ENCODE data around the gene MAGI1.

The MAGI1 gene

DNA sequence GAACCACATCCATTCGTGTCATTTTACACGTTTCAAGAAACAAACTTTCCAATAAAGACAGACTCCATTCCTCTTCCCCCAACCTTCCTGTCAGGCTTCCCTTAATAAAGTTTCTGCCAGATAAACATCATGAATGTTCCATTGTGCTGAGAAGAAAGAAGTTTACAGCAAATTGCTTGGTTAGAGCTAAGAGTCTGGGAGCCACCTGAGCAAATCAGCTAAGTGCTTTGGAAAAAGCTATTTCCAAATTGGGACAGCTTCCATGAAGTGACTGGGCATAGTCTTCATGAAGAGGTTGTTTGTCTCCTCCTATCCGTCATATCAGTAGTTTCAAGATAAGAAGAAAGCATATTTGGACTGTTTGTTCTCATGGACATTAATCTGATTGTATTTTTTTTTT lies 77.0 kb downstream of the MAGI1 start:
- H3K4me3 ChIP-seq (ENCODE audit: insufficient read depth, low read length, poor library complexity, severe bottlenecking): no peak overlapping the region
- no peak overlapping the region for H3K27ac ChIP-seq (ENCODE audit: low read depth, low read length)
- no peaks in the 10 kb centered on the region for H3K79me2 ChIP-seq (ENCODE audit: insufficient read depth, low read length)
- H3K36me3 ChIP-seq (ENCODE audit: low read length): no peaks in the 10 kb centered on the region
- H3K4me2 ChIP-seq (ENCODE audit: low read depth, low read length, poor library complexity, severe bottlenecking): no peak overlapping the region
- no peaks in the 10 kb centered on the region for H3K9me2 ChIP-seq (replicated peaks; ENCODE audit: insufficient read depth, low read length)
- H3K9ac ChIP-seq (ENCODE audit: low read length): no peak overlapping the region
- H4K20me1 ChIP-seq (ENCODE audit: low read depth, low read length): no peaks in the 10 kb centered on the region
- no peaks in the 10 kb centered on the region for H3F3A ChIP-seq (ENCODE audit: insufficient read depth)
- no peak for TF ChIP-seq EZH2phosphoT487 (conservative IDR thresholded peaks at IDR 0.05; ENCODE audit: low read length)
- TF ChIP-seq, protein P1, sequence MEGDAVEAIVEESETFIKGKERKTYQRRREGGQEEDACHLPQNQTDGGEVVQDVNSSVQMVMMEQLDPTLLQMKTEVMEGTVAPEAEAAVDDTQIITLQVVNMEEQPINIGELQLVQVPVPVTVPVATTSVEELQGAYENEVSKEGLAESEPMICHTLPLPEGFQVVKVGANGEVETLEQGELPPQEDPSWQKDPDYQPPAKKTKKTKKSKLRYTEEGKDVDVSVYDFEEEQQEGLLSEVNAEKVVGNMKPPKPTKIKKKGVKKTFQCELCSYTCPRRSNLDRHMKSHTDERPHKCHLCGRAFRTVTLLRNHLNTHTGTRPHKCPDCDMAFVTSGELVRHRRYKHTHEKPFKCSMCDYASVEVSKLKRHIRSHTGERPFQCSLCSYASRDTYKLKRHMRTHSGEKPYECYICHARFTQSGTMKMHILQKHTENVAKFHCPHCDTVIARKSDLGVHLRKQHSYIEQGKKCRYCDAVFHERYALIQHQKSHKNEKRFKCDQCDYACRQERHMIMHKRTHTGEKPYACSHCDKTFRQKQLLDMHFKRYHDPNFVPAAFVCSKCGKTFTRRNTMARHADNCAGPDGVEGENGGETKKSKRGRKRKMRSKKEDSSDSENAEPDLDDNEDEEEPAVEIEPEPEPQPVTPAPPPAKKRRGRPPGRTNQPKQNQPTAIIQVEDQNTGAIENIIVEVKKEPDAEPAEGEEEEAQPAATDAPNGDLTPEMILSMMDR (IDR thresholded peaks at IDR 0.05; ENCODE audit: insufficient read depth, low read length, poor library complexity, severe bottlenecking): no peak
- no peaks in the 10 kb centered on the region for H3K9me3 ChIP-seq (ENCODE audit: insufficient read depth, low read length)
- no peaks in the 10 kb centered on the region for H3K27me3 ChIP-seq (ENCODE audit: low read length)
- H2AFZ ChIP-seq (ENCODE audit: low read depth, low read length, severe bottlenecking): no peak overlapping the region

DNA sequence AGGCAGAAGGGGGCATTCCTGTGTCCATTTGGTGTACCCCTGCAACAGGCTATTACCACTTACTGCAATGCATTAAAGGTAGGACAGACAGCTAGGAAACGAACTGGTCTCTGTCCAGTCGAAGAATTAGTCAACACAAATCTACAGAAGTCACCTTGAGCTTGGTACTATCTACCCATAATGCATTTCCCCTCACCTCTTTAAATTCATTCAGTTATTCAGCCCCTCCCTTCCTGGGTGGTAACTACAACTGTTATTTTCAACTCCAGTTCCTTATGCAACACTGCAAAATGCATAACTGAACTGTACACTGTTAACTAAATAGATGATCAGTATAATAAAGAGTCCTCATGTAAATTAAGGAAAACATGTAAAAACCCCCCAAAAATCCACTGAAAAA lies 77.6 kb downstream of the MAGI1 start:
- H3K4me2 ChIP-seq (ENCODE audit: low read depth, low read length, poor library complexity, severe bottlenecking): no peak overlapping the region
- H3K79me2 ChIP-seq (ENCODE audit: insufficient read depth, low read length): no peaks in the 10 kb centered on the region
- H3K27ac ChIP-seq (ENCODE audit: low read depth, low read length): no peak overlapping the region
- H3K9ac ChIP-seq (ENCODE audit: low read length): no peak overlapping the region
- no peaks in the 10 kb centered on the region for H3K27me3 ChIP-seq (ENCODE audit: low read length)
- no peaks in the 10 kb centered on the region for H3K36me3 ChIP-seq (ENCODE audit: low read length)
- no peaks in the 10 kb centered on the region for H4K20me1 ChIP-seq (ENCODE audit: low read depth, low read length)
- H3K4me3 ChIP-seq (ENCODE audit: insufficient read depth, low read length, poor library complexity, severe bottlenecking): no peak overlapping the region
- H2AFZ ChIP-seq (ENCODE audit: low read depth, low read length, severe bottlenecking): no peak overlapping the region
- no peaks in the 10 kb centered on the region for H3F3A ChIP-seq (ENCODE audit: insufficient read depth)
- H3K9me3 ChIP-seq (ENCODE audit: insufficient read depth, low read length): no peaks in the 10 kb centered on the region
- no peaks in the 10 kb centered on the region for H3K9me2 ChIP-seq (replicated peaks; ENCODE audit: insufficient read depth, low read length)
- TF ChIP-seq, protein P1 (IDR thresholded peaks at IDR 0.05; ENCODE audit: insufficient read depth, low read length, poor library complexity, severe bottlenecking): no peak
- TF ChIP-seq EZH2phosphoT487 (conservative IDR thresholded peaks at IDR 0.05; ENCODE audit: low read length): no peak

DNA sequence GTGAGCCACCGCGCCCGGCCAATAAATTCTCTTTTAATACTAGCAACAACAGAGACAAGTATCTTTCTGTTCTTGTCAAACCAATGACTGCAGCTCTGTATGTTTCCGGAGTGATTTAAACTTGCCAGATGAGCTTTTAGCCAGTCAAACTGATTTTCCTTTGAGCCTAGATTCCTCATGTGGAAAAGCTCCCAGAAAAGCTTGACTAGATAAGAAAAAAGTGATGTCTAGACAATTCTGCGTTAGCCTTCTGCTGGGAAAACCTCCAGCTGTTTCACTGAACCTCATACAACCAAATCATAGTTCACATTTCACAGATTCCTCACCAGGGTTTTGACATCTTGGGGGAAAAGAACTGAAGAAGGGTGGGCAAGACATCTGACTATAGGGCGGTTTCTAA lies 78.6 kb downstream of the MAGI1 start:
- H3K27ac ChIP-seq (ENCODE audit: low read depth, low read length): no peak overlapping the region
- H3K79me2 ChIP-seq (ENCODE audit: insufficient read depth, low read length): no peaks in the 10 kb centered on the region
- no peak for TF ChIP-seq EZH2phosphoT487 (conservative IDR thresholded peaks at IDR 0.05; ENCODE audit: low read length)
- TF ChIP-seq, protein P1 (IDR thresholded peaks at IDR 0.05; ENCODE audit: insufficient read depth, low read length, poor library complexity, severe bottlenecking): no peak
- H2AFZ ChIP-seq (ENCODE audit: low read depth, low read length, severe bottlenecking): no peak overlapping the region
- H3K36me3 ChIP-seq (ENCODE audit: low read length): no peaks in the 10 kb centered on the region
- no peaks in the 10 kb centered on the region for H3K27me3 ChIP-seq (ENCODE audit: low read length)
- no peak overlapping the region for H3K4me2 ChIP-seq (ENCODE audit: low read depth, low read length, poor library complexity, severe bottlenecking)
- H3K4me3 ChIP-seq (ENCODE audit: insufficient read depth, low read length, poor library complexity, severe bottlenecking): no peak overlapping the region
- H3K9me2 ChIP-seq (replicated peaks; ENCODE audit: insufficient read depth, low read length): no peaks in the 10 kb centered on the region
- H3K9ac ChIP-seq (ENCODE audit: low read length): no peak overlapping the region
- no peaks in the 10 kb centered on the region for H3K9me3 ChIP-seq (ENCODE audit: insufficient read depth, low read length)
- H4K20me1 ChIP-seq (ENCODE audit: low read depth, low read length): no peaks in the 10 kb centered on the region
- no peaks in the 10 kb centered on the region for H3F3A ChIP-seq (ENCODE audit: insufficient read depth)
